Measurements from ENCODE around the gene HCAR3. TPM values are rescaled to one million over a fixed set of nuclear protein-coding genes. Genes with fewer than 3 reads are reported as not detected.
"Not testable (repeated sequence)": the region's sequence is repeated elsewhere in the genome, so short reads cannot be mapped to it uniquely, and the experiment has no call there.

The HCAR3 gene
- total and polyA plus RNA-seq, 5 experiments from 2014 or later: not detected

DNA sequence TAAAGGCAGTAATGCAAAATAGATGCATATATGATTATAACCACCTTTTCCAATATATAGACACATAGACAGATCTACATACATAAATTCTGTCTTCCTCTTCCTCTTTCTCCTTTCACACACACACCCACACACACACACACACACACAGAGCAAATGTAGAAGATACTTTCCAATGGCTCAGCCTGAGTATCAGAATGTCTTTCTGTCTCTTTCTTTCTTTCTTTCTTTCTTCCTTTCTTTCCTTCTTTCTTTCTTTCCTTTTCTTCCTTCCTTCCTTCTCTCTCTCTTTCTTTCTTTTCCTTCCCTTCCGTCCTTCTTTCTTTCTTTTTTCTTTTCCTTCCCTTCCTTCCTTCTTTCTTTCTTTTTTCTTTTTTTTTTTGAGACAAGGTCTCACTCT, 5.3 kb downstream of the HCAR3 start:
- DNase-seq, ATAC-seq, H3K36me3 Mint-ChIP-seq, H3K4me3 Mint-ChIP-seq, H3K27me3 Mint-ChIP-seq, H3K9me3 Mint-ChIP-seq, H3K4me1 Mint-ChIP-seq, POLR2A ChIA-PET: not testable (repeated sequence)
- peak overlapping the region in 2 of 10 donors; percentile 36 to 53 for H3K27ac Mint-ChIP-seq

GRCh38 chr12:122710341-122710740, 6.3 kb downstream of the HCAR3 start:
- DNase-seq, H3K36me3 Mint-ChIP-seq, H3K27me3 Mint-ChIP-seq, POLR2A ChIA-PET, H3K4me1 Mint-ChIP-seq, H3K9me3 Mint-ChIP-seq, H3K4me3 Mint-ChIP-seq, H3K27ac Mint-ChIP-seq, ATAC-seq: not testable (repeated sequence)

- H3K4me3 Mint-ChIP-seq, H3K4me1 Mint-ChIP-seq, H3K27ac Mint-ChIP-seq, H3K9me3 Mint-ChIP-seq, ATAC-seq, H3K27me3 Mint-ChIP-seq, DNase-seq, H3K36me3 Mint-ChIP-seq, POLR2A ChIA-PET: not testable (repeated sequence)
Measured at GRCh38 chr12:122709287-122709686, 7.3 kb downstream of the HCAR3 start.

- DNase-seq, H3K36me3 Mint-ChIP-seq, H3K4me1 Mint-ChIP-seq, H3K4me3 Mint-ChIP-seq, ATAC-seq, H3K9me3 Mint-ChIP-seq, H3K27ac Mint-ChIP-seq, H3K27me3 Mint-ChIP-seq, POLR2A ChIA-PET: not testable (repeated sequence)
Measured at GRCh38 chr12:122703841-122704240, 12.8 kb downstream of the HCAR3 start.

- H3K9me3 Mint-ChIP-seq, ATAC-seq, POLR2A ChIA-PET, DNase-seq, H3K27me3 Mint-ChIP-seq, H3K36me3 Mint-ChIP-seq, H3K4me1 Mint-ChIP-seq, H3K4me3 Mint-ChIP-seq: not testable (repeated sequence)
- peak within 1 kb of the TSS in 1 of 10 donors; percentile 18 for H3K27ac Mint-ChIP-seq
Measured at GRCh38 chr12:122702890-122703611, 13.6 kb downstream of the HCAR3 start, which contains the start of gene HCAR2. HCAR2 (minus strand) TSS chr12:122703357; CDS start chr12:122703283, 74 bp downstream.

DNA sequence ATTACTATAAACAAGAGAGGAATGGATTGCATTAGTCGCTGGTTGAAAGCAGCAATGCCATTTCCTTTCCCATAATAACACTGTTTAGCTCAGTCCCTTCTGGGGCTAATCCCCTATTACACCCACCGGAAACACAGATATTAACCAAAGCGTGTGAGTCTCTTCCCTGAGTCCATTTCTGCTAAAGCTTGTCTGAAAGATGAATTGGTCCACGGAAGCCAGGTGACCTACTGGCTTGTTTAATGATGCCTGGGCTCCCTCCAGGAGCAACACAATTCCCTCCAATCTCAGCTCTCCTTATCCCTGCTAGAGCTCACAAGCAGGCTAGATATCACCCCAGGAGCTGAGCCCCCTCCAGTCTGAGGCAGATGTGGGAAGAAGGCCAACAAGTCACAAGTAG, 15.1 kb downstream of the HCAR3 start:
- H3K27ac Mint-ChIP-seq, H3K36me3 Mint-ChIP-seq, H3K4me3 Mint-ChIP-seq, DNase-seq, H3K9me3 Mint-ChIP-seq, H3K27me3 Mint-ChIP-seq, ATAC-seq: not testable (repeated sequence)
- peaks cover 2 to 13% (median 6%) of the 10 kb centered on the region in 4 donors for H3K4me1 Mint-ChIP-seq
- POLR2A ChIA-PET: interaction anchor here (0.6 kb wide), 1 partner anchor 46 kb away, joined by 5 read pairs; no protein-coding TSS in a partner anchor

- H3K27me3 Mint-ChIP-seq, POLR2A ChIA-PET, H3K27ac Mint-ChIP-seq, H3K9me3 Mint-ChIP-seq, H3K4me3 Mint-ChIP-seq, ATAC-seq, DNase-seq, H3K36me3 Mint-ChIP-seq: not testable (repeated sequence)
- H3K4me1 Mint-ChIP-seq: peaks cover 2 to 13% (median 6%) of the 10 kb centered on the region in 4 donors
Measured at GRCh38 chr12:122700038-122700710, 16.4 kb downstream of the HCAR3 start.

DNA sequence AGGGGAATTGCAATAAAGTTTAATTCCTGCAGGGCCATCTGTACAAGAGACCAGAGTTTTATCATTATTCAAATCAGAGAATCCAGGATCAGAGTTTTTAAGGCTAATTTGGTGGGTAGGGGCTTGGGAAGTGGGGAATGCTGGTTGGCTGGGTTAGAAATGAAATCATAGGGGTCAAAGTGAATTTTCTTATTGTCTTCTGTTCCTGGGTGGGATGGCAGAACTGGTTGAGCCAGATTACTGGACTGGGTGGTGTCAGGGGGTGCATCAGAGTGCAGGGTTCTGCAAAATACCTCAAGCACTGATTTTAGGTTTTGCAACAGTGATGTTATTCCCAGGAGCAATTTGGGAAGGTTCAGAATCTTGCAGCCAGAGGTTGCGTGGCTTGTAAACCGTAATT, 19.7 kb downstream of the HCAR3 start:
- H3K27ac Mint-ChIP-seq: peak overlapping the region in 1 of 10 donors; percentile 53
- POLR2A ChIA-PET, H3K9me3 Mint-ChIP-seq, ATAC-seq, H3K36me3 Mint-ChIP-seq, H3K4me3 Mint-ChIP-seq, H3K27me3 Mint-ChIP-seq, DNase-seq: not testable (repeated sequence)
- peaks cover 2 to 13% (median 6%) of the 10 kb centered on the region in 4 donors for H3K4me1 Mint-ChIP-seq

DNA sequence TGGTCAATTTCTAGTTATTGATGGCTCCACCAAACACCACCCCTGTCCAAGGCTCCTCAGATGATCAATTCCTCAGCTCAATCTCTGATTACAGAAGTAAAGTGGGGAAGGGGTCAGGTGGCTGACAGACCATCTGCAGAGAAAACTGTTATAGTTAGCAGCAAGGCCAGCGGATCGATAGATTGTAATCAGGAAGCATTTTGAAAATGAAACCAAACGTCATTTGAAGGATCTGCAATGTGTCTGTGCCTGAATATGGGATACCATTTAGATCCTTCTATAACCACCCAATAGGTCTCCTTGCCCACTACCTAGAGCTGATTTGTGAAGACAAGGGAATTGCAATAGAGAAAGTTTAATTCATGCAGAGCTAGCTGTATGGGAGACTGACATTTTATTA, 25.0 kb downstream of the HCAR3 start:
- H3K36me3 Mint-ChIP-seq: no peaks in the 10 kb centered on the region
- peaks cover 0 to 4% (median 2%) of the 10 kb centered on the region in 4 donors for H3K4me1 Mint-ChIP-seq
- no peak for DNase-seq
- no peaks in the 10 kb centered on the region for H3K27me3 Mint-ChIP-seq
- H3K9me3 Mint-ChIP-seq: no peaks in the 10 kb centered on the region
- H3K27ac Mint-ChIP-seq: peak overlapping the region in 1 of 10 donors; percentile 40
- POLR2A ChIA-PET: no interaction called here
- no peak for ATAC-seq
- H3K4me3 Mint-ChIP-seq: no peak overlapping the region

GRCh38 chr12:122688291-122688690, 28.3 kb downstream of the HCAR3 start:
- no peaks in the 10 kb centered on the region for H3K9me3 Mint-ChIP-seq
- H3K4me3 Mint-ChIP-seq: no peak overlapping the region

DNA sequence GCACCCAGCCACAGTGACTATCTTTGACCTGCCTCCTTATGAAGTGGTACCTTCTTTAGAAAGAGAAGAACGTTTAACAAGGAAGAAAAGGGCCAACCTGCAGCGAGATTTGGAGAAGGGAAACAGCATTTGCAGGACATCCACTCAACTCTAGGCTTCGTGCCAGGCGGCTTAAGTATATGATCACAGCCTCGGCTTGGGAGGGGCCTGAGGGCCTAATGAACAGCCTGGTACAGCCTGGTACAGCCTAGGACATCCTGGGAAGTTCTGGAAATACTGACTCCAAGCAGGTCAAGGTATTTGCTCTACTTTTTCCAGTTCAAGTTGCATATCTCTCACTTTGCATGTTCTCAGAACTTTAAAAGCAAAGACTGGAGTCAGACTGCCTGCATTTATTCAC, 29.5 kb downstream of the HCAR3 start:
- POLR2A ChIA-PET: no interaction called here
- no peaks in the 10 kb centered on the region for H3K27me3 Mint-ChIP-seq
- H3K27ac Mint-ChIP-seq: no peak overlapping the region
- H3K36me3 Mint-ChIP-seq: no peaks in the 10 kb centered on the region
- no peak overlapping the region for H3K4me3 Mint-ChIP-seq
- DNase-seq: no peak
- no peaks in the 10 kb centered on the region for H3K9me3 Mint-ChIP-seq
- no peak for ATAC-seq
- H3K4me1 Mint-ChIP-seq: peaks cover 0 to 4% (median 2%) of the 10 kb centered on the region in 4 donors

More at GRCh38 chr12:122688291-122688690, 28.3 kb downstream of the HCAR3 start:
- DNase-seq (no peak), ATAC-seq (no peak)
- POLR2A ChIA-PET: no interaction called here
- Mint-ChIP-seq H3K4me1 (peaks cover 0 to 4% (median 2%) of the 10 kb centered on the region in 4 donors), H3K27ac (no peak overlapping the region), H3K36me3 (no peaks in the 10 kb centered on the region), H3K27me3 (no peaks in the 10 kb centered on the region)

GRCh38 chr12:122686538-122686937, 30.1 kb downstream of the HCAR3 start:
- Mint-ChIP-seq H3K4me1 (peaks cover 0 to 2% (median under 1%) of the 10 kb centered on the region in 4 donors), H3K27me3 (no peaks in the 10 kb centered on the region), H3K9me3 (no peaks in the 10 kb centered on the region), H3K36me3 (no peaks in the 10 kb centered on the region), H3K4me3 (no peak overlapping the region), H3K27ac (peak overlapping the region in 1 of 10 donors; percentile 58)
- POLR2A ChIA-PET: no interaction called here
- ATAC-seq: no peak
- no peak for DNase-seq

- ATAC-seq (no peak), DNase-seq (no peak)
- Mint-ChIP-seq H3K36me3 (no peaks in the 10 kb centered on the region), H3K4me3 (no peak overlapping the region), H3K27me3 (peaks cover 0 to 1% (median 0%) of the 10 kb centered on the region in 5 donors), H3K9me3 (no peaks in the 10 kb centered on the region), H3K27ac (no peak overlapping the region), H3K4me1 (no peaks in the 10 kb centered on the region)
- POLR2A ChIA-PET: no interaction called here
Measured at GRCh38 chr12:122684297-122684813, 32.3 kb downstream of the HCAR3 start.

Data from naive thymus-derived CD8-positive, alpha-beta T cell (primary cell).